Aortic smooth muscle cell (primary cell): ENCODE results near the gene TTC39B. TPM values are rescaled to one million over a fixed set of nuclear protein-coding genes. Genes with fewer than 3 reads are reported as not detected.

Experiments used
- total RNA-seq: library from RNA; depleted of rRNA; stranded (reverse); fragments of >200 nt; gene quantifications from 2 replicates; pipeline ENCODE4 v1.2.3, GENCODE V29; 2014

The TTC39B gene
- total RNA-seq = 21.4 and 33.0 TPM in 2 replicates

GRCh38 chr9:15306757-15307522 is at the start of gene TTC39B:
TTC39B (minus strand) TSS chr9:15307216; CDS start chr9:15307125, 91 bp downstream.

Other genes with a start within 250 kb of the TTC39B start
- gene SNAPC3, start 115.7 kb upstream of the TTC39B start, total RNA-seq = 47.5 and 48.7 TPM in 2 replicates
- gene PSIP1, start 203.8 kb upstream of the TTC39B start, total RNA-seq = 36.5 and 48.6 TPM in 2 replicates
- gene CCDC171, start 245.8 kb upstream of the TTC39B start, total RNA-seq = 2.4 and 2.9 TPM in 2 replicates